Ascending aorta (tissue), 2 donors: Measurements from ENCODE around the gene PTPRF. TPM values are rescaled to one million over a fixed set of nuclear protein-coding genes. Genes with fewer than 3 reads are reported as not detected.

Experiments
- DNase-seq, 2 donors: peaks; one replicate each; pipeline ENCODE4 v3.0.0-alpha.2; 2019; ENCODE audit warnings: low spot score in 2 of 2
- H3K27ac ChIP-seq, 2 donors: fragments of 200-600 bp; sonication (generic); one replicate each; pipeline ENCODE4 v1.5.1; 2016 to 2017; ENCODE audit warnings: mild to moderate bottlenecking in 1 of 2
- H3K27me3 ChIP-seq: fragments of 200-600 bp; sonication (generic); one replicate; pipeline ENCODE4 v1.5.1; 2017
- H3K36me3 ChIP-seq, 2 donors: fragments of 200-600 bp; sonication (generic); one replicate each; pipeline ENCODE4 v1.5.1; 2016
- H3K4me1 ChIP-seq, 2 donors: fragments of 200-600 bp; sonication (generic); one replicate each; pipeline ENCODE4 v1.5.1; 2016 to 2017; ENCODE audit warnings: mild to moderate bottlenecking in 1 of 2
- H3K4me3 ChIP-seq, 2 donors: fragments of 200-600 bp; sonication (generic); one replicate each; pipeline ENCODE4 v1.5.1; 2016 to 2017; ENCODE audit warnings: mild to moderate bottlenecking in 1 of 2
- H3K9me3 ChIP-seq, 2 donors: fragments of 200-600 bp; sonication (generic); one replicate each; pipeline ENCODE4 v1.5.1; 2016
- CTCF ChIP-seq, 3 experiments: fragments of 200-600 bp in 2 of 3; fragments of 450-650 bp in 1 of 3; sonication (generic) in 2 of 3; IDR thresholded peaks; one replicate each; pipeline ENCODE4 v1.5.1; 2016 to 2019; ENCODE audit warnings: antibody characterized with exemption in 3 of 3, mild to moderate bottlenecking in 1 of 3, moderate library complexity in 1 of 3
- intact Hi-C: fragments of 100-400 bp; cut with DNase I; formaldehyde crosslinking; loops from one replicate; pipeline ENCODE4 v1.15.1; 2023
- total RNA-seq: library from RNA; depleted of rRNA; stranded (reverse); fragments of >200 nt; gene quantifications from one replicate; pipeline ENCODE4 v1.1.0, GENCODE V29; 2016

Gene PTPRF
- total RNA-seq, 1 donor from 2014 or later, result 43.6 TPM

- H3K4me3 ChIP-seq, result no peak overlapping the region
- TF ChIP-seq CTCF (IDR thresholded peaks at IDR 0.05), result no peak
- no peak overlapping the region for H3K27ac ChIP-seq
- H3K27me3 ChIP-seq, result no peaks in the 10 kb centered on the region
- peaks cover 3 to 12% of the 10 kb centered on the region in 2 donors for H3K36me3 ChIP-seq
- no peak for DNase-seq
- H3K4me1 ChIP-seq, result peaks cover 3 to 6% of the 10 kb centered on the region in 2 donors
- no peaks in the 10 kb centered on the region for H3K9me3 ChIP-seq
- intact Hi-C loops, result no loop called here
Measured at GRCh38 chr1:43570715-43571114, 40.0 kb downstream of the PTPRF start.

GRCh38 chr1:43572084-43572483 lies 41.4 kb downstream of the PTPRF start:
- Histone ChIP-seq H3K4me3 (no peak overlapping the region), H3K36me3 (peaks cover 3 to 12% of the 10 kb centered on the region in 2 donors), H3K4me1 (peaks cover 0 to 4% of the 10 kb centered on the region in 2 donors), H3K27me3 (no peaks in the 10 kb centered on the region), H3K9me3 (no peaks in the 10 kb centered on the region), H3K27ac (no peak overlapping the region)
- no peak for DNase-seq
- TF ChIP-seq CTCF (IDR thresholded peaks at IDR 0.05), result no peak
- intact Hi-C loops, result no loop called here

- H3K36me3 ChIP-seq, result peaks cover 3 to 12% of the 10 kb centered on the region in 2 donors
- intact Hi-C loops, result no loop called here
Measured at GRCh38 chr1:43572538-43572937, 41.9 kb downstream of the PTPRF start.

GRCh38 chr1:43573066-43573800 lies 42.5 kb downstream of the PTPRF start:
- Histone ChIP-seq H3K27me3 (no peaks in the 10 kb centered on the region), H3K4me3 (no peak overlapping the region), H3K4me1 (peaks cover 0 to 4% of the 10 kb centered on the region in 2 donors), H3K9me3 (no peaks in the 10 kb centered on the region), H3K36me3 (peaks cover 3 to 12% of the 10 kb centered on the region in 2 donors), H3K27ac (no peak overlapping the region)
- DNase-seq, result no peak
- intact Hi-C loops, result no loop called here
- no peak for TF ChIP-seq CTCF (IDR thresholded peaks at IDR 0.05)

More at GRCh38 chr1:43572538-43572937, 41.9 kb downstream of the PTPRF start:
- Histone ChIP-seq H3K9me3 (no peaks in the 10 kb centered on the region), H3K4me1 (peaks cover 0 to 4% of the 10 kb centered on the region in 2 donors), H3K27me3 (no peaks in the 10 kb centered on the region), H3K27ac (no peak overlapping the region), H3K4me3 (no peak overlapping the region)
- TF ChIP-seq CTCF (IDR thresholded peaks at IDR 0.05), result no peak
- no peak for DNase-seq

- no peak for DNase-seq
- intact Hi-C loops, result no loop called here
- Histone ChIP-seq H3K27ac (no peak overlapping the region), H3K4me1 (peaks cover 0 to 4% of the 10 kb centered on the region in 2 donors), H3K9me3 (no peaks in the 10 kb centered on the region), H3K27me3 (no peaks in the 10 kb centered on the region), H3K36me3 (peaks cover 6 to 20% of the 10 kb centered on the region in 2 donors), H3K4me3 (no peak overlapping the region)
- no peak for TF ChIP-seq CTCF (IDR thresholded peaks at IDR 0.05)
Measured at GRCh38 chr1:43576521-43576920, 45.8 kb downstream of the PTPRF start.
